ENCODE measurements around the gene TBX21. TPM values are rescaled to one million over a fixed set of nuclear protein-coding genes. Genes with fewer than 3 reads are reported as not detected.

The TBX21 gene
- total and polyA plus RNA-seq, 7 donors = 0.04 to 0.36 (median 0.12) TPM; not detected in 1

DNA sequence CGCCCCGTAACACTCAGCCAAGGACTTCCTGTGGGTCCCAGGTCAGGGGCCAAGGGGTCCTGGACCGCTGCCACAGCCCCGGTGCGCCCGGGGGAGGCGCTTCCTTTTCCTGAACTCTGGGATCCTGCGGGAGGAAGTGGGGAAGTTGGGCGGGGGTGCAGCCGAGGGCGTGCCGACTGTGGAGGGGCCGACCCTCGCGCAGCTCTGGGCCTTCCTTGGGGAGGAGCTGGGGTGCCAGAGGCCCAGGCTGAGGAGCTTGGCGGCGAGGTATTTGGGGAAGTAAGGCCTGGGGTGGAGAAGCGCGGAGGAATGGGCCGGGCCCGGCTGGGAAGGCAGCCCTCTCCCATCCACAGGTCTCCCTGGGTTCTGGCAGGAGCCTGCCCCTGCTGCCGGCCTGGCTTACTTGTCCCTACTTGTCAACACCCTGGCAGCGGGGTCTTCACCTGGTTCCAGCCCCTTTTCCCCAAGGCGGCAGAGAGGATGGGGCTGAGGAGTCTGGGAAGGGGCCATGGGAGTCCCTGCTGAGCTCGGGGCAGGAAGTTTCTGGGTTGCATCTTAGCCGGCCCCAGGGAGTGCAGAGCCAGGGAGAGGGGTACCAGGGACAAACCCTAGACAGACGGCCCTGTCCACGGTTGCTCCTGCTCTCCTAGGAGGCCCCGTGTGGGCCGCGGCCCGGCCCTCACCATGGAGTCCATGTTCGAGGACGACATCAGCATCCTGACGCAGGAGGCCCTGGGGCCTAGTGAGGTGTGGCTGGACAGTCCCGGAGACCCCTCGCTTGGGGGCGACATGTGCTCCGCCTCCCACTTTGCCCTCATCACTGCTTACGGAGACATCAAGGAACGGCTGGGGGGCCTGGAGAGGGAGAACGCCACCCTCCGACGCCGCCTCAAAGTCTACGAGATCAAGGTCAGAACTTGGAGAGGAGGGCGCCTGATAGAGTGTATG lies 37.3 kb upstream of the TBX21 start:
- intact Hi-C loops (cut with DNase I) = loop anchor here (5.0 kb wide), 2 partner anchors 107 to 112 kb away; no protein-coding TSS in a partner anchor
- ATAC-seq = peak in 3 of 4 donors; percentile 2 to 24 (median 19)
- 54 to 59% (median 58%) methylated on average over 46 to 47 of the region's 47 CpGs for WGBS, 3 donors
- Histone ChIP-seq H3K36me3 (ENCODE audit: insufficient read depth in 1 of 2, low read depth in 1 of 2) (peaks cover 0 to 25% of the 10 kb centered on the region in 2 donors), H3K27me3 (ENCODE audit: insufficient read depth in 3 of 3, low read length in 2 of 3) (no peaks in the 10 kb centered on the region), H3K4me1 (peaks cover 12% of the 10 kb centered on the region), H3K4me3 (peak overlapping the region; percentile 98), H3K9me3 (no peaks in the 10 kb centered on the region), H3K27ac (peak overlapping the region; percentile 89)
- peak; percentile 74 to 79 for DNase-seq
- TF ChIP-seq, protein P1, sequence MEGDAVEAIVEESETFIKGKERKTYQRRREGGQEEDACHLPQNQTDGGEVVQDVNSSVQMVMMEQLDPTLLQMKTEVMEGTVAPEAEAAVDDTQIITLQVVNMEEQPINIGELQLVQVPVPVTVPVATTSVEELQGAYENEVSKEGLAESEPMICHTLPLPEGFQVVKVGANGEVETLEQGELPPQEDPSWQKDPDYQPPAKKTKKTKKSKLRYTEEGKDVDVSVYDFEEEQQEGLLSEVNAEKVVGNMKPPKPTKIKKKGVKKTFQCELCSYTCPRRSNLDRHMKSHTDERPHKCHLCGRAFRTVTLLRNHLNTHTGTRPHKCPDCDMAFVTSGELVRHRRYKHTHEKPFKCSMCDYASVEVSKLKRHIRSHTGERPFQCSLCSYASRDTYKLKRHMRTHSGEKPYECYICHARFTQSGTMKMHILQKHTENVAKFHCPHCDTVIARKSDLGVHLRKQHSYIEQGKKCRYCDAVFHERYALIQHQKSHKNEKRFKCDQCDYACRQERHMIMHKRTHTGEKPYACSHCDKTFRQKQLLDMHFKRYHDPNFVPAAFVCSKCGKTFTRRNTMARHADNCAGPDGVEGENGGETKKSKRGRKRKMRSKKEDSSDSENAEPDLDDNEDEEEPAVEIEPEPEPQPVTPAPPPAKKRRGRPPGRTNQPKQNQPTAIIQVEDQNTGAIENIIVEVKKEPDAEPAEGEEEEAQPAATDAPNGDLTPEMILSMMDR (IDR thresholded peaks at IDR 0.05) = no peak

DNA sequence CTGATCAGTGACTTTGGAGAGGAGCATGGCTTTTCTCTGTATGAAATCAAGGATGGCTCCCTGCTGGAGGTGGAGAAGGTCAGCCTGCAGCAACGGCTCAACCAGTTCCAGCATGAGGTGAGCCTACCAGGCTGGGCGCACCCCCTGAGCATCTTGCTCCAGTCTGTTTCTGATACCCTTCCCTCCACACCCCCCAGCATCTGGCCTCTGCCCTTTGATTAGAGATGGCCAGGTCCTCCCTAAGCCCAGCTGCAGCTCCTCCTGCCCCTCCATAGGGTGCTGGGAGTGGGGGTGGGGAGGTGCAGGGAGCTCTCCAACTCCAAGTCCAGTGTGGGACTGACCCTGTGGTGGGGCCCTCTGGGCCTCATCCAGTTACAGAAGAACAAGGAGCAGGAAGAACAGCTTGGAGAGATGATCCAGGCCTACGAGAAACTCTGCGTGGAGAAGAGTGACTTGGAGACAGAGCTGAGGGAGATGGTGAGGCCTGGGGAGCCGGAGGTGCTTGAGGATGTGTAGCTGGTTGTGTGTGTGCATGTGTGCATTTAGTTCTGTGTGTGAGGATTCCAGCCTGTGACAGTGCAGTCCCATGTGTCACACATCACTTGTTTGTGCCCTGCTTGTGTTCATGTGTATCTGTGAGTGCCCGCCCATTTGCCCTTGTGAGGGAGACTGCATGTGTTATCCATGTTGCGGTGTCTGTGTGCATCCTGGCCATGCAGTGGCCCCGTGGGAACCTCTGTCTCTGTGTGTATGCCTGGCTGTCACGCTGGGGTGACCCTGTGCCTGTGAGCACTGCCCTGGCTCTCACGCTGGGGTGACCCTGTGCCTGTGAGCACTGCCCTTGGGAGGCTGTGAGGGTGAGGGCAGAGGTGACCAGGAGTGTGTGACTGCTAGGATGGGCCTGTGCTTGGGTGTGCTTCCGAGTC lies 36.1 kb upstream of the TBX21 start:
- DNase-seq = no peak
- H3K4me1 ChIP-seq = peaks cover 12% of the 10 kb centered on the region
- no peak overlapping the region for H3K4me3 ChIP-seq
- H3K36me3 ChIP-seq (ENCODE audit: insufficient read depth in 1 of 2, low read depth in 1 of 2) = peaks cover 0 to 29% of the 10 kb centered on the region in 2 donors
- intact Hi-C loops (cut with DNase I) = loop anchor here (5.0 kb wide), 2 partner anchors 105 to 110 kb away; no protein-coding TSS in a partner anchor
- H3K9me3 ChIP-seq = no peaks in the 10 kb centered on the region
- no peak overlapping the region for H3K27ac ChIP-seq
- H3K27me3 ChIP-seq (ENCODE audit: insufficient read depth in 3 of 3, low read length in 2 of 3) = no peaks in the 10 kb centered on the region
- TF ChIP-seq, protein P1 (IDR thresholded peaks at IDR 0.05) = no peak
- 69 to 74% (median 71%) methylated on average over 11 of the region's 11 CpGs for WGBS, 3 donors
- ATAC-seq = no peak

DNA sequence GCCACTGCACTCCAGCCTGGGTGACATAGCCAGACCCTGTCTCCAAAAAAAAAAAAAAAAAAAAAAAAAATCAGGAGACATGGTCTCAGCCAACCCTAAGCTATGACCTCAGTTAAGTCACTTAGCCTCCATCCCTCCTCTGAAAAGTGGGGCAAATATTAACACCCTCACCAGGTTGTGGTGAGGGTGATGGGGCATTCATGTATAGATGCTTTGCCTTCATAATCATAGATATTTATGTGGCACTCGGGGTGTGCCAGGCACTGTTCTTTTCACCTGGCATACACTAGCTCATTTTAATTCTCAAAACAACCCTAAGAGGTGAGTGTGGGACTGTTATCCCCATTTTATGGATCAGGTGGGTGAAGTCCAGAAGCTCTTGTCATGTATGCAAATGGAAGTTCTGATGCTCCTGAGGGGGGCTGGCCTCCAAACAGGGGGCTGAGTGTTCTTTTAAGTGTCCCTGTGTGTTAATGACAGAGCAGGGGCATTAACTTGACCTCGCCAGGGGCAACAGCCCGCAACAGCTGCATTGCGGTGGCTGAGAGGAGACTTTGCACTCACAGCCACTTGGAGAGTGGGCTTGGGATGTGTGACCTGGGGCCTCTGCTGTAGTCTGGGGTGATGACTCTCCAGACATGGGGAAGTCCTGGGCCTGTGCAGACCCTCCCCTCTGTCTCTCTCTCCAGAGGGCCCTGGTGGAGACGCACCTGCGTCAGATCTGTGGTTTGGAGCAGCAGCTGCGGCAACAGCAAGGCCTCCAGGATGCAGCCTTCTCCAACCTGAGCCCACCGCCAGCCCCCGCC lies 34.9 kb upstream of the TBX21 start:
- Histone ChIP-seq H3K27ac (no peak overlapping the region), H3K27me3 (ENCODE audit: insufficient read depth in 3 of 3, low read length in 2 of 3) (no peaks in the 10 kb centered on the region), H3K4me3 (no peak overlapping the region), H3K4me1 (peaks cover 6% of the 10 kb centered on the region), H3K9me3 (no peaks in the 10 kb centered on the region), H3K36me3 (ENCODE audit: insufficient read depth in 1 of 2, low read depth in 1 of 2) (peaks cover 0 to 32% of the 10 kb centered on the region in 2 donors)
- ATAC-seq (no peak), DNase-seq (no peak)
- TF ChIP-seq, protein P1 (IDR thresholded peaks at IDR 0.05) = no peak
- 70 to 82% (median 80%) methylated on average over 9 of the region's 9 CpGs for WGBS, 3 donors
- intact Hi-C loops (cut with DNase I) = loop anchor here (5.0 kb wide), 2 partner anchors 104 to 109 kb away; no protein-coding TSS in a partner anchor

All from psoas muscle (tissue), 8 donors.